SK-N-SH (cell line): ENCODE data around the gene HS3ST4.

ENCODE experiments used
- TF ChIP-seq, protein P1 (sequence below): IDR thresholded peaks from 2 replicates; pipeline ENCODE4 v1.6.1; 2012; ENCODE audit warnings: mild to moderate bottlenecking, low read depth, low read length, moderate library complexity
- TF ChIP-seq, protein P2 (sequence below): fragments of 200-600 bp; sonication (generic); IDR thresholded peaks from 2 replicates; pipeline ENCODE4 v1.6.1; 2017; ENCODE audit warnings: antibody characterized with exemption, mild to moderate bottlenecking, moderate library complexity

DNA sequence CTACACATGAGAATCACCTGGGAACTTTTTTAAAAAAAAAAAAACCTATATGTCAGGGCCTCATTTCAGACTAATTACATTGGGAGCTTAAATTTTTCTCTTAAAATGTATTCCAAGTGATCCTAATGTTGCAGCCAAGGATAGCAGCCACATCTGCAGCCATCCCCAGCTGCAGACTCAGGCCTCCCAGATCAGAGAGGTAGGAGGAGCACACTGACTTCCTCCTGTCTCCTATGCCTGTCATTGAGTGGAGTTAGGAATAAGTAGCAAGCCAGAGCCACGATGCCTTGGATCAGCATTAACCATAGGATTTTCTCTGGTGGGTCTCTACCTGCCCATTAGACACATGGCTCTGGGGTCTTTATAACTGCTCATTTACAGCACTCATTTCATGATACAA lies 463.5 kb downstream of the HS3ST4 start:
- TF ChIP-seq, protein P1, sequence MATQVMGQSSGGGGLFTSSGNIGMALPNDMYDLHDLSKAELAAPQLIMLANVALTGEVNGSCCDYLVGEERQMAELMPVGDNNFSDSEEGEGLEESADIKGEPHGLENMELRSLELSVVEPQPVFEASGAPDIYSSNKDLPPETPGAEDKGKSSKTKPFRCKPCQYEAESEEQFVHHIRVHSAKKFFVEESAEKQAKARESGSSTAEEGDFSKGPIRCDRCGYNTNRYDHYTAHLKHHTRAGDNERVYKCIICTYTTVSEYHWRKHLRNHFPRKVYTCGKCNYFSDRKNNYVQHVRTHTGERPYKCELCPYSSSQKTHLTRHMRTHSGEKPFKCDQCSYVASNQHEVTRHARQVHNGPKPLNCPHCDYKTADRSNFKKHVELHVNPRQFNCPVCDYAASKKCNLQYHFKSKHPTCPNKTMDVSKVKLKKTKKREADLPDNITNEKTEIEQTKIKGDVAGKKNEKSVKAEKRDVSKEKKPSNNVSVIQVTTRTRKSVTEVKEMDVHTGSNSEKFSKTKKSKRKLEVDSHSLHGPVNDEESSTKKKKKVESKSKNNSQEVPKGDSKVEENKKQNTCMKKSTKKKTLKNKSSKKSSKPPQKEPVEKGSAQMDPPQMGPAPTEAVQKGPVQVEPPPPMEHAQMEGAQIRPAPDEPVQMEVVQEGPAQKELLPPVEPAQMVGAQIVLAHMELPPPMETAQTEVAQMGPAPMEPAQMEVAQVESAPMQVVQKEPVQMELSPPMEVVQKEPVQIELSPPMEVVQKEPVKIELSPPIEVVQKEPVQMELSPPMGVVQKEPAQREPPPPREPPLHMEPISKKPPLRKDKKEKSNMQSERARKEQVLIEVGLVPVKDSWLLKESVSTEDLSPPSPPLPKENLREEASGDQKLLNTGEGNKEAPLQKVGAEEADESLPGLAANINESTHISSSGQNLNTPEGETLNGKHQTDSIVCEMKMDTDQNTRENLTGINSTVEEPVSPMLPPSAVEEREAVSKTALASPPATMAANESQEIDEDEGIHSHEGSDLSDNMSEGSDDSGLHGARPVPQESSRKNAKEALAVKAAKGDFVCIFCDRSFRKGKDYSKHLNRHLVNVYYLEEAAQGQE = no peak
- TF ChIP-seq, protein P2, sequence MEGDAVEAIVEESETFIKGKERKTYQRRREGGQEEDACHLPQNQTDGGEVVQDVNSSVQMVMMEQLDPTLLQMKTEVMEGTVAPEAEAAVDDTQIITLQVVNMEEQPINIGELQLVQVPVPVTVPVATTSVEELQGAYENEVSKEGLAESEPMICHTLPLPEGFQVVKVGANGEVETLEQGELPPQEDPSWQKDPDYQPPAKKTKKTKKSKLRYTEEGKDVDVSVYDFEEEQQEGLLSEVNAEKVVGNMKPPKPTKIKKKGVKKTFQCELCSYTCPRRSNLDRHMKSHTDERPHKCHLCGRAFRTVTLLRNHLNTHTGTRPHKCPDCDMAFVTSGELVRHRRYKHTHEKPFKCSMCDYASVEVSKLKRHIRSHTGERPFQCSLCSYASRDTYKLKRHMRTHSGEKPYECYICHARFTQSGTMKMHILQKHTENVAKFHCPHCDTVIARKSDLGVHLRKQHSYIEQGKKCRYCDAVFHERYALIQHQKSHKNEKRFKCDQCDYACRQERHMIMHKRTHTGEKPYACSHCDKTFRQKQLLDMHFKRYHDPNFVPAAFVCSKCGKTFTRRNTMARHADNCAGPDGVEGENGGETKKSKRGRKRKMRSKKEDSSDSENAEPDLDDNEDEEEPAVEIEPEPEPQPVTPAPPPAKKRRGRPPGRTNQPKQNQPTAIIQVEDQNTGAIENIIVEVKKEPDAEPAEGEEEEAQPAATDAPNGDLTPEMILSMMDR = no peak
